G401.6 (cell line): ENCODE data around the gene NRF1.
"Not testable (repeated sequence)": the region's sequence is repeated elsewhere in the genome, so short reads cannot be mapped to it uniquely, and the experiment has no call there.

ENCODE experiments used
- FAIRE-seq: peaks from 2 replicates; lab custom pipeline; 2012; peaks lifted over from hg19 to GRCh38; lab: Jason Lieb, UNC

The NRF1 gene

DNA sequence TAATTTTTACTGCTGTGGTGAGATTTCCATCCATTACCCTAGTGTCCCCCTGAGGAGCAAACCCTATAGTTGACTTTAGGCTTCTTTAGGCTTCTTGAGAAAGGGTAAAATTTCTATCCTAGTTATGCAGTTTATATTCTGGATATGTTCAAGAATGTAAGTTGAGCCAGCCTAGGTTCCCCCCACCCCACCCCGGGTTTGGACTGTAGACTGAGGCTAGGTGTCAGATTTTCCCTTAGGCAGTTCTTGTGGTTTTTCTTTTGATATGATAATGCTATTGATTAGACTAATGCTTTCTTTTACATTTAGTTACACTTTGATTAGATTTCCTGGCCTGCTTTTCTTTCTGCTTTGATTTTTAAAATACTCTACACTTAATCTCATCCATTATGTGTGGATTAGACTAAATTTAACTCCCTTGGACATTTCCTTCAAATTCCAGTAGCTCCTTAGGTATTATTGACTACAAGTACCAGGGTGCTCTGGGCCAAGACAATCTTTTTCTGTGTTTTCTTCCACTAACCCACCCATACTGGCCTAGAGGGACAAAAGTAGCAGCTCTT, 37.7 kb downstream of the NRF1 start:
- FAIRE-seq: no peak

DNA sequence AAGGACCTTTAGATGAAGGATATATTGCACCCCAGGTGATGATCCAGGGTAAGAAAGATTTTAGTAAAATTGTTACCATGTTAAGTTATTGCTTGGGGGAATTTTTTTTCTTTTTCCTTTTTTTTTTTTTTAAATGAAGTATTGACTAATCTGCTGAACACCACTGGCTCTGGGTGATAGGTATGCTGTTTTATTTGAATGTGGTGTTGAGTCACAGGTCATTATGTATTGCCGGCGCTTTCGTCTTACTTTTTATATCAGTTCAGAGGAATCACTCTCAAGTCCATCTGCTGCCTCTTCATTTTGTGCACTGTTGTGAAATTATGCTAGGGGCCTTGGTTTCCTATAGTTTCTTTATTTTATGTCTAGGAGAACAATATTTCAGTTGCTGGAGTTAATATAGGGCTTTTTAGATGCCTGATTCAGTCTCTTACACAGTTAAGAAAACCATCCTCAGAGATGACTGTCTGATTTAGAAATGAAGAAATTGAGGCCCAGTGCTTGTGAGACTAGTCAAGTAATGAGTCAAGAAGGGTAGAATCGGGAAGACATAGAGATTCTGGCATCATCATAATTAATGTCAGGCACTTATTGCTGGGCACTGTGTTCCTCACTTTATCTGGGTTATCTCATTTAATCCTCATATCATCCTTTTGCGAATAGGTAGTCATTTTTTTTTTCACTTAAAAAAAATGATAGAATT, 38.7 kb downstream of the NRF1 start:
- FAIRE-seq: no peak

GRCh38 chr7:129652914-129653313, 41.4 kb downstream of the NRF1 start:
- no peak for FAIRE-seq

DNA sequence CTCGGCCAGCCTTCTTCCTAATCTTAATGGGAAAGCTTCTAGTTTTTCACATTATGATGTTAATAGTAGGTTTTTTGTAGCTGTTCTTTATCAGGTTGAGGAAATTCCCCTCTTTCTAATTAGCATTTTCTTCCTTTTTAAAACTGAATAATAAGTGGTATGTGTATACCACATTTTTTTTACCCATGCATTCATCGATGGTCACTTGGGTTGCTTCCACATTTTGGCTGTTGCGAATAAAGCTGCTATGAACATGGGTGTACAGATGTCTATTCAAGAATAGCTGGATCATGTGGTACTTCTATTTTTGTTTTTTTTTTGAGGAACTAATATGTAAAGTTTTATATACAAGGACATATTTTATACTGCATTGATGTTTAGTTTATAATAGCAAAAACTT, 44.3 kb downstream of the NRF1 start:
- FAIRE-seq: no peak

- no peak for FAIRE-seq
Observed at GRCh38 chr7:129657363-129657762, 45.8 kb downstream of the NRF1 start.

GRCh38 chr7:129659907-129660306, 48.4 kb downstream of the NRF1 start:
- FAIRE-seq: not testable (repeated sequence)

- FAIRE-seq: no peak
Observed at GRCh38 chr7:129661645-129662182, 50.2 kb downstream of the NRF1 start.

DNA sequence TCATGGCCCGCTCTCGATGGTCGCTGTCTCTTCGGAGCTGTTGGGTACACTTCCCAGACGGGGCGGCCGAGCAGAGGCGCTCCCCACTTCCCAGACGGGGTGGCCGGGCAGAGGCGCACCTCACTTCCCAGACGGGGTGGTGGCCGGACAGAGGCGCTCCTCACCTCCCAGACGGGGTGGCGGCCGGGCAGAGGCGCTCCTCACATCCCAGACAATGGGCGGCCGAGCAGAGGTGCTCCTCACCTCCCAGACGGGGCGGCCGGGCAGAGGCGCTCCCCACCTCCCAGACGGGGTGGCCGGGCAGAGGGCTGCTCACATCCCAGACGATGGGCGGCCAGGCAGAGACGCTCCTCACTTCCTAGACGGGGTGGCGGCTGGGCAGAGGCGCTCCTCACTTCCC, 51.7 kb downstream of the NRF1 start:
- FAIRE-seq: not testable (repeated sequence)

- peak; percentile 90 for FAIRE-seq
Observed at GRCh38 chr7:129664029-129665012, 52.8 kb downstream of the NRF1 start.

GRCh38 chr7:129665013-129665401, 53.5 kb downstream of the NRF1 start:
- no peak for FAIRE-seq

GRCh38 chr7:129667116-129667515, 55.6 kb downstream of the NRF1 start:
- FAIRE-seq: no peak

- peak; percentile 36 for FAIRE-seq
Observed at GRCh38 chr7:129667551-129667950, 56.0 kb downstream of the NRF1 start.

GRCh38 chr7:129669901-129670300, 58.4 kb downstream of the NRF1 start:
- FAIRE-seq: no peak

GRCh38 chr7:129670656-129671055, 59.1 kb downstream of the NRF1 start:
- no peak for FAIRE-seq

DNA sequence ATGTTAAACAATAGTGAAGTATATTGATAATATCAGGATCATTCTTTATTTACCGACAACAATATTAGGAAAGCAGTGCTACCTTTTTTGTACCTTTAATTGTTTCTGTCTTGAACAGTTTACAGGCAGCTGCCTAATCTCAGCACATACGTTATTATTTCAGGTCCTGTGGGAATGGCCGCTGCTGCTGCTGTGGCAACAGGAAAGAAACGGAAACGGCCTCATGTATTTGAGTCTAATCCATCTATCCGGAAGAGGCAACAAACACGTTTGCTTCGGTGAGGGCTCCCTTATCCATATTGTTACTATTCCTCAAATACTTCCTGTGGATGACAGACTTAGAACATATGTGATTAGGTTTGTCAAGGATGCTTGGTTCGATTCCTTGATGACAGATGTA, 59.7 kb downstream of the NRF1 start:
- no peak for FAIRE-seq

DNA sequence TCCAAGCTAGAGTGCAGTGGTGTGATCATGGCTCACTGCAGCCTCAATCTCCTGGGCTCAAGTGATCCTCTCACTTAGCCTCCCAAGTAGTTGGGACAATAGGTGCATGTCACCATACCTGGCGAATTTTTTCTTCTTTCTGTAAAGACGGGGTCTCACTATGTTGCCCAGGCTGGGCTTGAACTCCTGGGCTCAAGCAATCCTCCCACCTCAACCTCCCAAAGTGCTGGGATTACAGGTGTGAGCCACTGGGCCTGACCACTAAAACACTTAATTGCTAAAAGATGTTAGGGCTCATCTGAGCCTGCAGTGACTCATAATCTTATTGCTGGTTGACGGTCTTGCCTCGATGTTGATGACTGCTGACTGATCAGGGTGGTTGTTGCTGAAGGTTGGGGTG, 63.0 kb downstream of the NRF1 start:
- not testable (repeated sequence) for FAIRE-seq

DNA sequence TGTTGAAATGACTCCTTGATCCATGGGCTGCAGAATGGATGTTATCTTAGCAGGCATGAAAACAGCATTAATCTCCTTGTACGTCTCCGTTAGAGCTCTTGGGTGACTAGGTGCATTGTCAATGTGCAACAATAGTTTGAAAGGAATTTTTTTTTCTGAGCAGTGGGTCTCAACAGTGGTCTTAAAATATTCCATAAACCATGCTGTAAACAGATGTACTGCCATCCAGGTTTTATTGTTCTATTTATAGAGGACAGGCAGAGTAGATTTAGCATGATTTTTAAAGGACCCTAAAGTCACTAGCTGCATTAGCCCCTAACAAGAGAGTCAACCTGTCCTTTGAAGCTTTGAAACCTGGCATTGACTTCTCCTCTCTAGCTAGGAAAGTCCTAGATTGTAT, 64.0 kb downstream of the NRF1 start:
- no peak for FAIRE-seq

GRCh38 chr7:129676017-129676897, 64.7 kb downstream of the NRF1 start:
- FAIRE-seq: no peak

GRCh38 chr7:129677796-129678195, 66.3 kb downstream of the NRF1 start:
- no peak for FAIRE-seq

GRCh38 chr7:129678606-129679005, 67.1 kb downstream of the NRF1 start:
- FAIRE-seq: no peak

DNA sequence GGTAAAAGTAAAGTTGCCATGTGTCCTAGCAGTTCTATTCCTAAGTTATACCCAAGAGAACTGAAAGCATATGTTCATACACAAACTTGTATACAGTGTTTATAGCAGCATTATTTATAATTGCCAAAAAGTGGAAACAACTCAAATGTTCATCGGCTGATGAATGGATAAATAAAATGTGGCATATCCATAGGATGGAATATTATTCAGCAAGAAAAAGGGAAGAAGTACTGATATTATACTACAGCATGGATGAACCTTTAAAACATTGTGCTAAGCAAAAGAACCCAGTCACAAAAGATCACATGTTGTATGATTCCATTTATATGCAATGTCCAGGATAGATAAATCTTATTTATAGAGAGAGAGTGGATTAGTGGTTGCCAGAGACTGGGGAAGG, 68.9 kb downstream of the NRF1 start:
- no peak for FAIRE-seq

DNA sequence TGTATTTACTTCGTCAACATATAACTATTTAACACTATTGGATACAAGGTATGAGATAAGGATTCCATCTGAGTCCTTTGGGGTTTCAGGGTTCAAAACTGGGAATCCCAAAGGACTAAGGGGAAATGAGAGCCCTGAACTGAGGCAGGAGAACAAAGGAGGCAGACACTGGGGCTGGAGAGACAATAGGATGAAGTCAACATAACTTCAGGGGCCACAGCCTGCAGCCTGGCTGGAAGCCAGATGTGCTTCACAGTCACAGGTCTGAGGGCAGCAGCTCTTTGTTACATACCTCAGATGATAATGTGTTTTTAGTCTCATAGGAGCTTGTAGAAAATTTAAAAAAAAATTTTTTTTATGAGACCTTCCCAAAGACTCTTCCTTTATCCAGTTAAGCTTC, 73.3 kb downstream of the NRF1 start:
- FAIRE-seq: no peak
